HCT116 (cell line): ENCODE data around the gene MAFG. TPM values are rescaled to one million over a fixed set of nuclear protein-coding genes. Genes with fewer than 3 reads are reported as not detected.

Experiments
- ATAC-seq: fragments of 200-7000 bp; cut with Tn5 transposase; 2 replicates; pipeline ENCODE4 v1.9.1; 2020; ENCODE audit warnings: mild to moderate bottlenecking, moderate library complexity
- BruUV-seq: library from RNA; stranded (reverse); fragments of 400-500 nt; replicated peaks from 2 replicates; lab custom pipeline; 2021; lab: Mats Ljungman, UMichigan
- CTCF ChIA-PET: fragments of 300-600 bp; sonication (Branson Sonifier 250); formaldehyde crosslinking; loops from one replicate; lab custom pipeline; 2021; ENCODE audit warnings: antibody characterized with exemption; lab: Charles Lee
- POLR2A ChIA-PET: fragments of 300-600, 350-600 bp; sonication (Branson Sonifier 250); formaldehyde crosslinking; loops from one replicate; lab custom pipeline; 2021; ENCODE audit warnings: antibody characterized with exemption; lab: Charles Lee
- RAD21 ChIA-PET, 2 experiments: fragments of 300-600 bp; sonication (Branson Sonifier 250); formaldehyde crosslinking; loops; one replicate each; lab custom pipeline; 2023; ENCODE audit warnings: low total read pairs in 2 of 2; ENCODE audit not compliant: uncharacterized antibody in 2 of 2, unreplicated experiment in 2 of 2, low non-redundant PET in 1 of 2; lab: Charles Lee
- DNase-seq: peaks from one replicate; pipeline ENCODE4 v3.0.0-alpha.2; 2010; ENCODE audit warnings: low read depth, low spot score
- H2AFZ ChIP-seq: fragments of 200-600 bp; shearing (Covaris generic), sonication (generic); 2 replicates; pipeline ENCODE4 v1.6.1; 2017; ENCODE audit warnings: low read depth, mixed run types, mixed read lengths, antibody characterized with exemption, low read length; ENCODE audit not compliant: poor library complexity, severe bottlenecking
- H3K27ac ChIP-seq: 2 replicates; pipeline ENCODE4 v1.5.1; 2012; ENCODE audit warnings: low read depth, low read length
- H3K27me3 ChIP-seq: fragments of 200-600 bp; sonication (generic); 2 replicates; pipeline ENCODE4 v1.6.1; 2016; ENCODE audit warnings: mixed run types, low read length, mixed read lengths; ENCODE audit not compliant: insufficient read depth
- H3K36me3 ChIP-seq, 2 experiments: fragments of 200-500 bp in 1 of 2; fragments of 200-600 bp in 1 of 2; sonication (Bioruptor generic) in 1 of 2; sonication (generic) in 1 of 2; 2 replicates each; pipeline versions ENCODE4 v1.5.1 to v1.6.1; 2014 to 2016; ENCODE audit warnings: low read length in 2 of 2, inconsistent platforms in 1 of 2, mixed read lengths in 1 of 2, mixed run types in 1 of 2; ENCODE audit not compliant: insufficient read depth in 2 of 2, control insufficient read depth in 1 of 2
- H3K4me1 ChIP-seq, 2 experiments: fragments of 200-600 bp in 1 of 2; sonication (generic) in 1 of 2; 2 replicates each; pipeline versions ENCODE4 v1.5.1 to v1.6.1; 2012 to 2017; ENCODE audit warnings: low read length in 2 of 2, inconsistent platforms in 1 of 2, mild to moderate bottlenecking in 1 of 2, mixed read lengths in 1 of 2, mixed run types in 1 of 2, moderate library complexity in 1 of 2; ENCODE audit not compliant: insufficient read depth in 2 of 2, control insufficient read depth in 1 of 2
- H3K4me2 ChIP-seq: fragments of 200-600 bp; sonication (generic); 2 replicates; pipeline ENCODE4 v1.6.1; 2017; ENCODE audit warnings: mixed run types, low read length, mixed read lengths
- H3K4me3 ChIP-seq, 2 experiments: fragments of 200-600 bp in 1 of 2; sonication (generic) in 1 of 2; replicated peaks in 1 of 2; 2 replicates each; pipeline ENCODE4 v1.5.1; 2011 to 2016; ENCODE audit warnings: low read length in 2 of 2, control low read depth in 1 of 2, low read depth in 1 of 2, mild to moderate bottlenecking in 1 of 2, mixed read lengths in 1 of 2, mixed run types in 1 of 2
- H3K79me2 ChIP-seq: fragments of 200-600 bp; sonication (generic); 2 replicates; pipeline ENCODE4 v1.6.1; 2017; ENCODE audit warnings: mild to moderate bottlenecking, mixed run types, low read length, moderate library complexity, mixed read lengths; ENCODE audit not compliant: insufficient read depth
- H3K9ac ChIP-seq: fragments of 200-600 bp; sonication (generic); 2 replicates; pipeline ENCODE4 v1.6.1; 2016; ENCODE audit warnings: low read length, mixed read lengths
- H3K9me2 ChIP-seq: fragments of 200-600 bp; sonication (generic), shearing (Covaris generic); 2 replicates; pipeline ENCODE4 v1.6.1; 2017; ENCODE audit warnings: mixed run types, mild to moderate bottlenecking, moderate library complexity; ENCODE audit not compliant: insufficient read depth
- H3K9me3 ChIP-seq, 2 experiments: fragments of 200-500 bp in 1 of 2; fragments of 200-600 bp in 1 of 2; sonication (Bioruptor generic) in 1 of 2; sonication (generic) in 1 of 2; 2 replicates each; pipeline ENCODE4 v1.6.1; 2014 to 2017; ENCODE audit warnings: low read length in 2 of 2, mixed read lengths in 2 of 2, inconsistent platforms in 1 of 2, low read depth in 1 of 2, mild to moderate bottlenecking in 1 of 2, mixed run types in 1 of 2, moderate library complexity in 1 of 2; ENCODE audit not compliant: control insufficient read depth in 1 of 2, insufficient read depth in 1 of 2
- H4K20me1 ChIP-seq: fragments of 200-600 bp; sonication (generic), shearing (Covaris generic); 2 replicates; pipeline ENCODE4 v1.6.1; 2017; ENCODE audit warnings: mixed run types, mild to moderate bottlenecking, moderate library complexity; ENCODE audit not compliant: insufficient read depth
- ATF3 ChIP-seq: IDR thresholded peaks from 2 replicates; pipeline ENCODE4 v1.6.1; 2012
- CBX3 ChIP-seq: IDR thresholded peaks from 2 replicates; pipeline ENCODE4 v1.6.1; 2012; ENCODE audit warnings: low read depth
- CEBPB ChIP-seq: IDR thresholded peaks from 2 replicates; pipeline ENCODE4 v1.6.1; 2012; ENCODE audit warnings: low read depth
- EZH2 ChIP-seq: fragments of 200-600 bp; sonication (generic); IDR thresholded peaks from 2 replicates; pipeline ENCODE4 v1.6.1; 2017; ENCODE audit warnings: antibody characterized with exemption, mixed run types
- FOSL1 ChIP-seq: IDR thresholded peaks from 2 replicates; pipeline ENCODE4 v1.6.1; 2012; ENCODE audit warnings: low read depth
- JUND ChIP-seq: IDR thresholded peaks from 2 replicates; pipeline ENCODE4 v1.6.1; 2012
- MAX ChIP-seq: IDR thresholded peaks from 2 replicates; pipeline ENCODE4 v1.6.1; 2012
- POLR2A ChIP-seq: IDR thresholded peaks from 2 replicates; pipeline ENCODE4 v1.7.0; 2011; ENCODE audit warnings: borderline replicate concordance; ENCODE audit not compliant: insufficient read depth, insufficient read length; ENCODE audit errors: extremely low read depth
- POLR2AphosphoS5 ChIP-seq: IDR thresholded peaks from 2 replicates; pipeline ENCODE4 v1.6.1; 2011; ENCODE audit warnings: mild to moderate bottlenecking, low read depth, low read length, moderate library complexity
- RAD21 ChIP-seq: IDR thresholded peaks from 2 replicates; pipeline ENCODE4 v1.6.1; 2012; ENCODE audit warnings: low read depth, mild to moderate bottlenecking
- SIN3A ChIP-seq: IDR thresholded peaks from 2 replicates; pipeline ENCODE4 v1.6.1; 2012; ENCODE audit warnings: low read depth
- SP1 ChIP-seq: IDR thresholded peaks from 2 replicates; pipeline ENCODE4 v1.6.1; 2012; ENCODE audit warnings: low read depth
- TCF7L2 ChIP-seq: IDR thresholded peaks from 2 replicates; pipeline ENCODE4 v1.7.0; 2011; ENCODE audit warnings: borderline replicate concordance, inconsistent platforms; ENCODE audit not compliant: insufficient read depth, insufficient read length; ENCODE audit errors: extremely low read depth
- YY1 ChIP-seq: IDR thresholded peaks from 2 replicates; pipeline ENCODE4 v1.6.1; 2011; ENCODE audit warnings: low read length, low read depth, moderate library complexity, mild to moderate bottlenecking; ENCODE audit not compliant: insufficient replicate concordance; ENCODE audit errors: extremely low read depth
- ZNF274 ChIP-seq: fragments of 200-500 bp; sonication (Bioruptor generic); IDR thresholded peaks from 2 replicates; pipeline ENCODE4 v1.6.1; 2014; ENCODE audit warnings: mild to moderate bottlenecking, low read depth, low read length, inconsistent platforms
- intact Hi-C: fragments of 100-400 bp; cut with micrococcal nuclease; formaldehyde crosslinking; loops from 2 replicates; pipeline ENCODE4 v1.10.0; 2022
- total RNA-seq: library from RNA; stranded (reverse); gene quantifications from one replicate; pipeline ENCODE4 v1.2.1, GENCODE V29; 2021; ENCODE audit not compliant: unreplicated experiment

The MAFG gene
- total RNA-seq, 1 experiment from 2014 or later: 46.8 TPM

- ChIA-PET CTCF (no interaction called here), RAD21 (no interaction called here), POLR2A (no interaction called here)
- no TSS peak for BruUV-seq
- H3K9ac ChIP-seq: no peak overlapping the region
- DNase-seq (no peak), ATAC-seq (no peak)
- no peak overlapping the region for H3K4me2 ChIP-seq
- no peak overlapping the region for H3K27ac ChIP-seq
- H2AFZ ChIP-seq: no peak overlapping the region
- intact Hi-C loops: no loop called here
- H3K9me3 ChIP-seq: no peaks in the 10 kb centered on the region
- no peak for TF ChIP-seq MAX
- no peak for TF ChIP-seq POLR2AphosphoS5
- no peak for TF ChIP-seq CBX3
- no peak for TF ChIP-seq FOSL1
- no peak for TF ChIP-seq RAD21
- no peak for TF ChIP-seq ATF3
- TF ChIP-seq CEBPB: no peak
- TF ChIP-seq POLR2A: no peak
- TF ChIP-seq ZNF274: no peak
- no peak for TF ChIP-seq SP1
- TF ChIP-seq JUND: no peak
- no peak for TF ChIP-seq SIN3A
- no peak for TF ChIP-seq EZH2
- TF ChIP-seq YY1: no peak
- no peak for TF ChIP-seq TCF7L2
- no peaks in the 10 kb centered on the region for H4K20me1 ChIP-seq
- H3K4me3 ChIP-seq: no peak overlapping the region
- H3K36me3 ChIP-seq: peaks cover under 1 to 10% of the 10 kb centered on the region in 2 experiments; a peak in 1 of 4 replicates
- H3K79me2 ChIP-seq: peaks cover 17% of the 10 kb centered on the region
- H3K27me3 ChIP-seq: no peaks in the 10 kb centered on the region
- no peaks in the 10 kb centered on the region for H3K9me2 ChIP-seq
- H3K4me1 ChIP-seq: peaks cover 4 to 26% of the 10 kb centered on the region in 2 experiments; a peak in 3 of 4 replicates
Observed at GRCh38 chr17:81939881-81940385, 12.4 kb upstream of the MAFG start.
